OCI-LY7 (cell line): ENCODE results near the gene M6PR. TPM values are rescaled to one million over a fixed set of nuclear protein-coding genes. Genes with fewer than 3 reads are reported as not detected.

Source experiments
- BruUV-seq: library from RNA; stranded (reverse); fragments of 400-500 nt; replicated peaks from 2 replicates; lab custom pipeline; 2021; lab: Mats Ljungman, UMichigan
- CTCF ChIA-PET: fragments of 300-600 bp; sonication (Branson Sonifier 250); formaldehyde crosslinking; loops from one replicate; lab custom pipeline; 2022; ENCODE audit warnings: antibody characterized with exemption; ENCODE audit not compliant: unreplicated experiment; lab: Charles Lee
- POLR2A ChIA-PET: fragments of 300-600 bp; sonication (Branson Sonifier 250); formaldehyde crosslinking; loops from one replicate; lab custom pipeline; 2022; ENCODE audit warnings: antibody characterized with exemption; lab: Charles Lee
- DNase-seq: peaks from one replicate; pipeline ENCODE4 v3.0.0-alpha.2; 2015; ENCODE audit warnings: low spot score
- H2AFZ ChIP-seq: fragments of 200-600 bp; sonication (generic), shearing (Covaris generic); 2 replicates; pipeline ENCODE4 v1.6.1; 2014; ENCODE audit warnings: mild to moderate bottlenecking, antibody characterized with exemption, low read length, moderate library complexity
- H3K27ac ChIP-seq: fragments of 200-600 bp; sonication (generic); 2 replicates; pipeline ENCODE4 v1.5.1; 2014; ENCODE audit warnings: mixed run types, low read depth, mild to moderate bottlenecking, moderate library complexity, low read length, inconsistent platforms; ENCODE audit not compliant: poor library complexity, severe bottlenecking
- H3K36me3 ChIP-seq: fragments of 200-600 bp; sonication (generic); 2 replicates; pipeline ENCODE4 v1.6.1; 2014; ENCODE audit warnings: mild to moderate bottlenecking, antibody characterized with exemption, low read length, moderate library complexity, mixed read lengths; ENCODE audit not compliant: insufficient read depth
- H3K4me1 ChIP-seq: fragments of 200-600 bp; sonication (generic); 2 replicates; pipeline ENCODE4 v1.5.1; 2014; ENCODE audit warnings: mild to moderate bottlenecking, low read length; ENCODE audit not compliant: insufficient read depth, poor library complexity, severe bottlenecking
- H3K4me2 ChIP-seq: fragments of 200-600 bp; sonication (generic); 2 replicates; pipeline ENCODE4 v1.6.1; 2014; ENCODE audit warnings: mild to moderate bottlenecking, low read length
- H3K4me3 ChIP-seq: fragments of 200-600 bp; sonication (generic); 2 replicates; pipeline ENCODE4 v1.5.1; 2014; ENCODE audit warnings: mild to moderate bottlenecking, low read depth, low read length; ENCODE audit not compliant: poor library complexity, severe bottlenecking
- H3K79me2 ChIP-seq: fragments of 200-600 bp; sonication (generic); 2 replicates; pipeline ENCODE4 v1.6.1; 2016; ENCODE audit warnings: low read depth, mild to moderate bottlenecking, low read length, moderate library complexity, mixed read lengths; ENCODE audit not compliant: insufficient read depth
- H3K9me2 ChIP-seq: fragments of 200-600 bp; sonication (generic); 2 replicates; pipeline ENCODE4 v1.6.1; 2016; ENCODE audit warnings: mild to moderate bottlenecking, low read length, mixed read lengths; ENCODE audit not compliant: insufficient read depth
- H3K9me3 ChIP-seq: fragments of 200-600 bp; sonication (generic); 2 replicates; pipeline ENCODE4 v1.6.1; 2014; ENCODE audit warnings: mild to moderate bottlenecking, mixed run types, low read length, mixed read lengths
- H4K20me1 ChIP-seq: fragments of 200-600 bp; sonication (generic); 2 replicates; pipeline ENCODE4 v1.6.1; 2014; ENCODE audit warnings: mild to moderate bottlenecking, antibody characterized with exemption, low read length, moderate library complexity, mixed read lengths; ENCODE audit not compliant: insufficient read depth
- EZH2phosphoT487 ChIP-seq: fragments of 200-600 bp; sonication (generic); IDR thresholded peaks from 2 replicates; pipeline ENCODE4 v1.6.1; 2018; ENCODE audit warnings: low read depth, borderline replicate concordance, mild to moderate bottlenecking, mixed run types, antibody characterized with exemption, low read length, moderate library complexity, mixed read lengths
- intact Hi-C: fragments of 100-400 bp; cut with micrococcal nuclease; formaldehyde crosslinking; loops from one replicate; pipeline ENCODE4 v1.10.0; 2022; ENCODE audit not compliant: unreplicated experiment
- total RNA-seq, 2 experiments: library from RNA; depleted of rRNA in 1 of 2; stranded (reverse); fragments of >200 nt in 1 of 2; shearing (Covaris generic) in 1 of 2; gene quantifications; 2 replicates each; pipeline ENCODE4 v1.2.3, GENCODE V29; 2014 to 2022
- TF ChIP-seq, protein P1 (sequence below): fragments of 200-600 bp; sonication (generic); conservative IDR thresholded peaks from 2 replicates; pipeline ENCODE4 v1.5.1; 2014; ENCODE audit warnings: mild to moderate bottlenecking, antibody characterized with exemption, low read length, moderate library complexity, mixed read lengths

Gene M6PR
- total RNA-seq, 2 experiments from 2014 or later: 108 to 144 TPM

DNA sequence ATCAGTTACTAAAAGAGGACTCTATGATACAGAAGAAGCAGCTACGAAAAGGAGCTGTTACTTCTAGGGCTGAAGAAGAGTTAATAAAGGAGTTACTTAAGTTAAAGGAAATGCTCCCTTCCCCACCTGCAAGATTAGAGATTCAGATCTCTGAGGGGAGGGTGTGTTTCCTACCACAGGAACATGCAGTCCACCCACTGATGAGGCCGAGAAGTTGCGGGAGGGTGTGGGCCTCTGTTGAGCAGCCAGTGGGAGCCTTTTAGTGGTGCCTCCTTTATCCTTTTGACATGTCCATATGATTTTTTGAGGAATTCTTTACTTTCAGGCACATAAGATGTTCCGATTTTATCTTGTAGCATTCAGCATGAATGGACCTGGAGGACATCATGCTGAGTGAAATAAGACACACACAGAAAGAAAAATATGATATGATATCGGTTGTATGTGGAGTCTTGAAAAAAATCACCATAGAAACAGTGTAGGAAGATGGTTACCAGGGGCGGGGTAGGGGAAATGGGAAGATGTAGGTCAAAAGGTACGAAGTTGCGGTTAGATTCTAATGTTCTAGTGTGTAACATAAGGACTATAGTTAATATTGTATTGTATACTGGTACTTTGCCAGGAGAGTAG is 4.4 kb upstream of the M6PR start:
- peaks cover 2% of the 10 kb centered on the region; the same call in 1 of the 2 replicates for H4K20me1 ChIP-seq
- H3K9me3 ChIP-seq: peaks cover 32% of the 10 kb centered on the region
- ChIA-PET POLR2A (no interaction called here), CTCF (no interaction called here)
- H3K4me1 ChIP-seq: peaks cover 7% of the 10 kb centered on the region
- H3K79me2 ChIP-seq: peaks cover 20% of the 10 kb centered on the region
- H3K9me2 ChIP-seq: no peaks in the 10 kb centered on the region
- no peak overlapping the region for H3K4me3 ChIP-seq
- no peak for DNase-seq
- no peak overlapping the region for H3K4me2 ChIP-seq
- no peak overlapping the region for H3K27ac ChIP-seq
- no TSS peak for BruUV-seq
- H3K36me3 ChIP-seq: peaks cover 55% of the 10 kb centered on the region
- no peak overlapping the region for H2AFZ ChIP-seq
- intact Hi-C loops: no loop called here
- TF ChIP-seq, protein P1, sequence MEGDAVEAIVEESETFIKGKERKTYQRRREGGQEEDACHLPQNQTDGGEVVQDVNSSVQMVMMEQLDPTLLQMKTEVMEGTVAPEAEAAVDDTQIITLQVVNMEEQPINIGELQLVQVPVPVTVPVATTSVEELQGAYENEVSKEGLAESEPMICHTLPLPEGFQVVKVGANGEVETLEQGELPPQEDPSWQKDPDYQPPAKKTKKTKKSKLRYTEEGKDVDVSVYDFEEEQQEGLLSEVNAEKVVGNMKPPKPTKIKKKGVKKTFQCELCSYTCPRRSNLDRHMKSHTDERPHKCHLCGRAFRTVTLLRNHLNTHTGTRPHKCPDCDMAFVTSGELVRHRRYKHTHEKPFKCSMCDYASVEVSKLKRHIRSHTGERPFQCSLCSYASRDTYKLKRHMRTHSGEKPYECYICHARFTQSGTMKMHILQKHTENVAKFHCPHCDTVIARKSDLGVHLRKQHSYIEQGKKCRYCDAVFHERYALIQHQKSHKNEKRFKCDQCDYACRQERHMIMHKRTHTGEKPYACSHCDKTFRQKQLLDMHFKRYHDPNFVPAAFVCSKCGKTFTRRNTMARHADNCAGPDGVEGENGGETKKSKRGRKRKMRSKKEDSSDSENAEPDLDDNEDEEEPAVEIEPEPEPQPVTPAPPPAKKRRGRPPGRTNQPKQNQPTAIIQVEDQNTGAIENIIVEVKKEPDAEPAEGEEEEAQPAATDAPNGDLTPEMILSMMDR: no peak
- TF ChIP-seq EZH2phosphoT487: no peak

DNA sequence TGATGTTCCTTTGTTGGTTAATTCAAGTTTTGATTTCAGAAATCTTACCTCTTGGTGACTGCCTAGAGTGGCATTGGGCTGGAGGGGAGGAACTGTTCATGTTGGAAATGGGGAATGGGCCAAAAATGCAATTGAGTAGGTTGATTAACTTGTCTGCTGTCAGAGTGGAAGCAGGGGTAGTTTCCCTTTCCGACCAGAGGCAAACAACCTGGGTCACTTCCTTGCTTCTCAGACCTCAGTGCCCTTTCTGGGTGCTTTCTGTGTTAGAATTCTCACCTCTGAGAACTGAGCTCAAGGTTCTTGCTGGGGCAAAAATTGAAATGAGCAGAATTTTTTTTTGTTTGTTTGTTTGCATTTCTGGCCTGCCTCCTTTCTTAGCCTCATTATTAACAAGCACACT is 2.3 kb upstream of the M6PR start:
- DNase-seq: no peak
- no TSS peak for BruUV-seq
- Histone ChIP-seq H3K4me1 (peaks cover 22% of the 10 kb centered on the region), H2AFZ (no peak overlapping the region), H3K9me3 (peaks cover 32% of the 10 kb centered on the region), H4K20me1 (peaks cover 24% of the 10 kb centered on the region), H3K9me2 (no peaks in the 10 kb centered on the region), H3K36me3 (peaks cover 59% of the 10 kb centered on the region), H3K27ac (no peak overlapping the region), H3K4me2 (peak overlapping the region; percentile 98), H3K4me3 (peak overlapping the region; percentile 88), H3K79me2 (peaks cover 42% of the 10 kb centered on the region)
- POLR2A ChIA-PET: interaction anchor here (0.6 to 1.4 kb wide), 2 partner anchors 39 to 222 kb away, joined by 3 to 4 read pairs; no protein-coding TSS in a partner anchor
- TF ChIP-seq, protein P1: no peak
- no peak for TF ChIP-seq EZH2phosphoT487
- CTCF ChIA-PET: interaction anchor here (0.6 kb wide), 1 partner anchor 38 kb away, joined by 3 read pairs; no protein-coding TSS in a partner anchor
- intact Hi-C loops: loop anchor here (2.0 kb wide), 1 partner anchor 87 kb away; no protein-coding TSS in a partner anchor
